Stimulated activated CD8-positive, alpha-beta memory T cell treated with anti-CD3 and anti-CD28 coated beads, Interleukin-7, amount 100 ng/mL, for 4 hours (primary cell): ENCODE results near the gene UCKL1.
"Not testable (repeated sequence)": the region's sequence is repeated elsewhere in the genome, so short reads cannot be mapped to it uniquely, and the experiment has no call there.

Experiments used
- DNase-seq, 2 donors: peaks; one replicate each; pipeline ENCODE4 v3.0.0-alpha.2; 2020; ENCODE audit warnings: low read depth in 2 of 2

UCKL1 gene

DNA sequence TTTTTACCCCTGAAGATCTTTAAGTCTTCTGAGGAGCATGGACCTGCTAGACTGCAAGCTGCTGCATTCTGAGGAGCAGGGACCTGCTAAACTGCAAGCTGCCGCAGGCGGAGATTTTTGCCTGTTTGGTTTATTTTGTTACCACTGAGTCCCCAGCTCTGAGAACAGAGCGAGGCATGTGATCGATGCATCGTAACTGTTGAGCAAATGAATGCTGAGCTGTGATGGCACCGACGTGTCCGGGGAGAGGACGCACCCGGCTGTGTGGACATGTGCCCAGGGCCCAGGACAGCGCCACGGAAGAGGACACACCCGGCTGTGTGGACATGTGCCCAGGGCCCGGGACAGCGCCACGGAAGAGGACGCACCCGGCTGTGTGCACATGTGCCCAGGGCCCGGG, 37.1 kb downstream of the UCKL1 start:
- DNase-seq: no peak

DNA sequence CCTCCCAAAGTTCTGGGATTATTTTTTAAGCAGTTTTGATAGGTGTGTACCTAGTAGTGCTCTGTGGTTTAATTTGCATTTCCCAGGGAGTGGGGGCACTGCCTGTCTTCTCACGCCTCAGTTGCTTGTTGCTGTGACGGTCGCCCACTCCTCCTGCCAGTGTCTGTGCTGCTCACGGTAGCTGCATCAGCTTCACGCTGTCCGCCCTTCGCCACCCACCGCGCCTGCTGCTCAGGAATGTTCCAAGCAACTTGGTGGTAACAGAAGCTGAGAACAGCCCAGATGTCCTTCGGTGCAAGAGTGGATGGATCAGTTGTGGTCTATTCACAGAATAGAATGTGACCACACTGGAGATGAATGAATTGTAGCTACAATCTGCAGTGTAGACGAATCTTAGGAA, 38.4 kb downstream of the UCKL1 start:
- no peak for DNase-seq

DNA sequence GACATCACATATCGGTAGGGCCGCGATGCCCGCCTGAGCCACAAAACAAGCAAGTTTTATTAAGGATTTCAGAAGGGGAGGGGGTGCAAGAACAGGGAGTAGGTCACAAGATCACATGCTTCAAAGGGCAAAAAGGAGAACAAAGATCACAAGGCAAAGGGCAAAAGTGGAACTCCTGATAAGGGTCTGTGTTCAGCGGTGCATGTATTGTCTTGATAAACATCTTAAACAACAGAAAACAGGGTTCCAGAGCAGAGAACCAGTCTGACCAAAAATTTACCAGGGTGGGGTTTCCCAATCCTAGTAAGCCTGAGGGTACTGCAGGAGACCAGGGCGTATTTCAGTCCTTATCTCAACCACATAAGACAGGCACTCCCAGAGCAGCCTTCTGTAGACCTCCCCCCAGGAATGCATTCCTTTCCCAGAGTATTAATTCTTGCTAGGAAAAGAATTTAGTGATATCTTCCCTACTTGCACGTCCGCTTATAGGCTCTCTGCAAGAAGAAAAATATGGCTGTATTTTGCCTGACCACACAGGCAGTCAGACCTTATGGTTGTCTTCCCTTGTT, 39.8 kb downstream of the UCKL1 start:
- DNase-seq: not testable (repeated sequence)

DNA sequence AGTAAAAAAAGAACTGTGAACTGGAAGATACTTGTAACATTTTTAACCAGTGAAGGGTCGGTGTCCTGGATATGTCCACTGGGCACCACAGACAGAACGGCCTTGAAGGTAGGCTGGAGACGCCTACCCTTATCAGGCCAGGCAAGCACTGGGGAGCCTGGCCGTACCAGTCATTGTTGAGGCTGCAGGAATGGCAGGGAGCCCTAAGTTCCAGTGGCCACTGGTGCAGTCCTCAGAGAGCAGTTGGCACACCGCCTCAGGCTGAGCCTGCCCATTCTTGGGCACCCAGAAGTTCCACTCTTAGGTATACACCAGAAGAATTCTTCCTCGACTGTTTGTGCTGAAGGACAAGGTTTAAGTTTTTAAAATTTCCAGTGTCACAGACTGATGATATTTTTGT, 40.7 kb downstream of the UCKL1 start:
- no peak for DNase-seq

DNA sequence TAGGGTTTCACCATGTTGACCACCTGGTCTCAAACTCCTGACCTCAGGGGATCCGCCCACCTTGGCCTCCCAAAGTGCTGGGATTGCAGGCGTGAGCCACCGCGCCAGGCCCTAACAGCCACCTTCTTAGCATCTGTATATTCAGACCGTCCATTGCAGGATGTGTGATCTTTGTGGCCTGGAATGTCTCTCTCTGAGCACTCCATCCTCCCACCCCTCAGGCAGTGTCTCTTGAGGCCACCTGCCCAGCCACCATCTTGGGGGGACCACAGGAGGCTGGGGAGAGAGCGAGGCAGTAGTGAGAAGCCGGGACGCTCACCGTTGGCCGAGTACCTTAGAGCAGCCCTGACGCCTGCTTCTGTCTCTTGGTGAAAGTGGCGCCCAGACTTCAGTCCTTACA, 42.4 kb downstream of the UCKL1 start:
- DNase-seq: no peak

GRCh38 chr20:63911176-63911575, 45.0 kb downstream of the UCKL1 start:
- DNase-seq: no peak

DNA sequence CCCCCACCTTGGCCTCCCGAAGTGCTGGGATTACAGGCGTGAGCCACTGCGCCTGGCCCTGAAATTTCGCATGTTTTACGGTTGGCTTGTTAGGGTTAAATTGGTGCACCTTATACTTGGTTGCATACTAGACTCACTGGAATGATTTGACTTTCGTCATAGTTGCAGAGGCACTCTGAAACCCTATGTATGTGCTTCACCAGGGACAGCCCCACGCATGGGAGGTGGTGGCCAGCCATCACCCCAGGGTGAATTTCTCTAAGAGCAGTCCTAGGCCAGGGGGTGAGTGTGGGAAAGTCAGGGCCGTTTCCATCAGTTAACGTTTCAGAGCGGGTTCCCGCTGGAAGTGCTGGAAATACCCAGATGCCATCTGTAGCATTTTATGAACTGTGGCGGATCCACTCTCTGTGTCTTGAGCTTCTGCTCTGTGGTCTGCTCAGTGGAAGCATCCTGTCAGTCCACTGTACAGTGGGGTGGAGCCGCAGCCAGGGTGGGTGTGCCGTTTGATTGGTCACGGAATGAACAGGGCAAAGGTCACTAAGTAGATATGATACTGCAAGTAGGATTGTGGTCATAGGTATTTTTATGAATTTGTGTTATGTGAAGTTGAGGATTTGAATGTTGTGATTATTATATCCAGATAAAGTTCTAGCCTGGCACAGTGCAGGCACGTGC, 48.1 kb downstream of the UCKL1 start:
- no peak for DNase-seq

DNA sequence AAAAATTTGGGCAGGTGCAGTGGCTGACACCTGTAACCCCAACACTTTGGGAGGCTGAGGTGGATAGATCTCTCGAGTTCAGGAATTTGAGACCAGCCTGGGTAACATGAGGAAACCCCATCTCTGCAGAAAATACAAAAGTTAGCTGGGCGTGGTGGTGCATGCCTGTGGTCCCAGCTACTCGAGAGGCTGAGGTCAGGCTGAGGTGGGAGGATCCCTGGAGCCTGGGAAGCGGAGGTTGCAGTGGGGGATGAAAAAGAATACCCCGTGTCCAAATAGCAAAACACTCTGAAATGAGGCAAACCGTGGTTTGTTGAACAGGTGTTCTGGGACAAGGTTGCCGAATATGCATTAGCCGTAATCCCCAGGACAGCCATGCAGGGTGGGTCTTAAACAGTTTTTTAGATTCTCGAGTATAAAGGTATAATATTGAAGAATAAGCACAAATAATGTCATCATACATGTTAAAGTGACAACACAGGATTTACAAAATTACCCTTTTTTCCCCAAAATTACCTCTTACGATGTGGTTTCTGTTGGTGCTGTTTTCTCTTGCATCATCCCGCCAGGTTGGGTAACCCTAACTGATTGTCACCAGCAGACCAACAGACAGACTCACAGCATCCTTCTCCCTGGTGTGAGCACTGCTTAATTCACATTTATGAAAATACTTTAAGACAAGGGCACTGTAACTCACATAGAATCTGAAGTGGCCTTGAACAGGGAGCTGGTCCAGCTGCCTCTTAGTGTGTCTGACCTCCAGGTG, 52.2 kb downstream of the UCKL1 start:
- DNase-seq: no peak

DNA sequence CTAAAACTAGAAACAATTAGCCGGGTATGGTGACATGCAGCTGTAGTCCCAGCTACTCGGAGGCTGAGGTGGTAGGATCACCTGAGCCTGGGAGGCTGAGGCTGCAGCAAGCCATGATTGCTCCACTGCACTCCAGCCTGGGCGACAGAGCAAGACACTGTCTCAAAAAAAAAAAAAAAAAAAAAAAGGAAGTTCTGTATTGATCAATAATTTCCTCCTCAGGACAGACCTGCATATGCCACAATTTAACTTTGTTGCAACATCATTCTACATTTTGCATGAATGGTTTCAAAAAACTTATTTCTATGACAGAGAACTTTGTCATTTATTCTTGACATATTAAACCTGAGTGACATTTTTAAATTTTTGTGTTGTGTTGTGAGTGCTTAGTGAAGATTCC, 55.8 kb downstream of the UCKL1 start:
- DNase-seq: no peak

DNA sequence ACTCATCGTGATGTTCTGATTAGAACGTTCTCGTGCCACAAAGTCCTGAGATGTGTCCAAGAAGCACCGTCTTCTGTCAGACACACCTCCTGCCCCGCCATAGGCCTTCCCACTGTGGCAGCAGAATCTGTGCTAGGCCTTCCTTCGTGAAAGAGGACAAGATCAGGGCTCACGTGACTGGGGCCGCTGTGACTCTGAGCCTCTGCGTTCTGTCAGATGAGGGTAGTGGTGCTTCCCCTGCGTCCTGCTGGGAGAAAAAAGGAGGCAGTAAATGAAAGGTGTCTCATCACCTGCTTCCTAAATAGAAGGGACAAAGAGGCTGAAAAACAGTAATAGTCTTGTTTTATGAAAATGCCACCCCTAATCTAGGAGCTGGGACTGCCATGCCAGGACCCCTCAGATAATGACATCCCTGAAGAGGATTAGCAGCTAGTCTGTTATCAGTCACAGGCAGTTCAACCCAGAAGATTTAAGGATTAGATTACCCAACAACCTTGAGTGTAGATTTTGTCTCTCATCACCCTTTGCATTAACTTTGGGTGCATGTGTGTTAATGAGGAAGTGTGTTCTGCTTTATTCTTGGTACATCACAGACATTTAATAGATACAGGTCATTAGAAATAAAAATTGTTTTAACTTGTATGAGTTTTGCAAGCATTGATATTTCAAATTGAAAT, 57.2 kb downstream of the UCKL1 start:
- no peak for DNase-seq

- no peak for DNase-seq
These were observed 58.1 kb downstream of the UCKL1 start for GRCh38 chr20:63897978-63898561.

DNA sequence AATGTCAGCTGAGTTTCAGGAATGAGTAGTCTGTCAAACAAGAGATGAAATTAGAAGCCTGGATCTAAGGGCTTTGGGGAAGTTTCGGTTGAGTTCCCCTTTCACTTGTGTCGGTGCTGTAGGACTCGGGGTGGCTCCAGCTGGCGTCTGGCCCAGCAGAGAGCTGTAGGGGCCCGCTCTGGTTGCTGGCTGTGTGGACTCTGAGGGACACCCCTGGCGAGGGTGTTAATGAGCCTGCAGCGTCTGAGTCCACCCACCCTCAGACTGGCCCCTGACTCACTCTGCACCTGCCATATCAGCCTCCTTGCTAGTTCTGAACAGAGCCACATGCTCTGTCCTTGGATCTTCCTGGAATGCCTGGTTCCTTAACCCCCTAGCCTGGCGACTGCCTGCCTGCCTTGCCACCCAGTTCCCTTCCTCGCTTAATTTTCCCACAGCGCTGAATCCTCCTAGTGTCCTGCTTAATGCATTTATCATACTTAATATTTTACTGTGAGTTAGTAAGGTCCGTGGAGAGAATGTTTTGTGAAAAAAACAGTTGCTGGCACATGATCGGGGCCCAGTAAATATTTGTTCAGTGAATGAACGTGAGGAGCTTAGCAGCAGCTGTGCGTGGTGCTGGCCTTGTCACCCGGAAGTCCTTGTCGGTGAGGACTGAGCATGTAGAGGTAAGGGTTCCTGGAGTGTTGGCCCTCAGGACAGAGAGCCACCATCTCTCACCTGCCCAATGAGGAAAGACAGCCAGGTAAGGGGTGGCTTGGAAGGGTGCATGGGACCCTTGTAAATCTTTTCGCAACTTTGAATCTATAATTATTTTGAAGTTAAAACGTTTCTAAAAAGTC, 59.7 kb downstream of the UCKL1 start:
- DNase-seq: no peak

DNA sequence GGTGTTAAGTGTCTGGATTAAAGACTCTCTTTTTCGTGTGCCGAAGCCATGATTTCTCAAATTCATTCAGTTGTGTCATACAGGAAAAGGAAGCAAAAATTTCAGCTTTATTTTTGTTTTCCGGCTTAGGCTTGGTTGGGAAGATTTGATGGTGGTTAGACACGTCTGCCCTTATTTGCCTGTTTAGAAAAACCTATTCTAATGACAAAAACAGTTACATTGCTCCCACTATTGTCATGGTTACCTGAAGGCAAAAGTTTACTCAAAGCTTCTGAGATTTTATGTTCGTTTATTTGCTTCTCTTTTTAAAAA, 60.3 kb downstream of the UCKL1 start:
- DNase-seq: no peak

DNA sequence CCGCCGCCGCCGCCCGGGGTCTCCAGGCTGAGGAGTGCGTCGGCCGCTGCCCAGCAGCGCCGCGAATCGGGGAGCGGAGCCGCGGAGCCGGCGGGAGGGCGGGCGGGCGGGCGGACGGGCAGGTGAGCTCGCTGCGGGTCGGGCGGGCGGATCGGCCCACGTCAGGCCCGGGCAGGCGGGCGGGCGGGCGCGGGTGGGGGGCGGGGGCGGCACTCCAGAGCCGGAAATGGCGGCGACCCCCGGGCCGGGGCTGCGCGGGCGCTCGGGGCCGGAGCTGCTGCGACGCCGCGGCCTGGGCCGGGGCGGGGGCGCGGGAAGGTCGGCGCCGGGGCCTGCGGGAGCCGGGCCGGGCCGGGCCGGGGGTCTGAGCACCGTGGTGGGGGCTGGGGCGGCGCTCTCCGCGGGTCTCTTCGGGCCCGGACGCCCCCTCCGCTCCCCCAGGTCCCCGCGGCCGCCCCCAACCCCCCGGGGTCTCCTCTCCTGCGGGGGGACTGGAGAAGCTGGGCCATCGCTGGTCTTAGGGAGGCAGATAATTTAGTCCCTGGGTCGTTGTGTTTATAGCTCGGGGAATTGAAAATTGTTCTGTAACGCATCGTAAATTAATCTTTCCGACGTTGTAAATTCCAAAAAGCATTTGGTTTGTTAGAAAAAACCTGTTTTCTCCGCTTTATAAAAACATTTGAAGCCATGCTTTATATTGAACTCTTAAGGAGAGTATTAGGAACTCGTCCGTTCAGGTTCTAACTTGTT, 60.8 kb downstream of the UCKL1 start:
- no peak for DNase-seq

GRCh38 chr20:63894358-63895201, 61.6 kb downstream of the UCKL1 start, which contains the start of gene DNAJC5:
TSS of gene DNAJC5 (plus strand) at chr20:63895126. CDS start at chr20:63928346, 33,220 bp downstream.
- DNase-seq: peak; percentile 86 to 96

- DNase-seq: no peak
These were observed 62.2 kb downstream of the UCKL1 start for GRCh38 chr20:63893999-63894357.

DNA sequence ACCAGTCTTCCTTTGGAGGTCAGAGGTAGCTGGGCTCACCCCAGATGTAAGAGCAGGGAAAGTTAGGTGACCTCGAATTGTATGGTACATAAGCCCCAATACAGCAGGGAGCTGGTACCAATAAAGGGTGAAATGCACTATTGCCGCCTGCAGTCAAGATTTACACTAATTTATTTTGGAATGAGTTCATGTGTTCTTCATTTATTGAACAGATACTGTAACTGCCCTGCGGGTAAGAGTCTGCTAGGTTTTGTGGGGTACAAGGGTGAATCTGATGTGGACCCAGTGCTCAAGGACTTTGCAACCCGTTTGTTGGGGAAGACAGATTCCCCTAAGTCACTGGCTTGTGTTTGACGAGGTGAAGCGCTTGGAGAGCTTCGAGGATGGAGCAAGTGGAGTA, 63.8 kb downstream of the UCKL1 start:
- DNase-seq: no peak

GRCh38 chr20:63891061-63892002, 64.9 kb downstream of the UCKL1 start:
- DNase-seq: no peak

GRCh38 chr20:63890616-63891015, 65.6 kb downstream of the UCKL1 start:
- no peak for DNase-seq
